OCI-LY1 (cell line): ENCODE results near the gene POGLUT2.

ENCODE experiments used
- H2AFZ ChIP-seq: fragments of 200-600 bp; sonication (generic), shearing (Covaris generic); 2 replicates; pipeline ENCODE4 v1.6.0; 2014; ENCODE audit warnings: antibody characterized with exemption, mild to moderate bottlenecking, low read length
- H3F3A ChIP-seq: fragments of 200-600 bp; sonication (generic), shearing (Covaris generic); 2 replicates; pipeline ENCODE4 v1.6.0; 2014; ENCODE audit warnings: mild to moderate bottlenecking, antibody characterized with exemption, low read length, moderate library complexity; ENCODE audit not compliant: insufficient read depth
- H3K27ac ChIP-seq: fragments of 200-600 bp; sonication (generic); 2 replicates; pipeline ENCODE4 v1.5.1; 2014; ENCODE audit warnings: low read length, mixed run types, mild to moderate bottlenecking, low read depth; ENCODE audit not compliant: poor library complexity, severe bottlenecking
- H3K27me3 ChIP-seq: fragments of 200-600 bp; sonication (generic); 2 replicates; pipeline ENCODE4 v1.6.0; 2014; ENCODE audit warnings: antibody characterized with exemption, mild to moderate bottlenecking, low read length, moderate library complexity; ENCODE audit not compliant: insufficient read depth
- H3K36me3 ChIP-seq: fragments of 200-600 bp; sonication (generic); 2 replicates; pipeline ENCODE4 v1.6.1; 2014; ENCODE audit warnings: mild to moderate bottlenecking, antibody characterized with exemption, low read length, moderate library complexity, mixed read lengths; ENCODE audit not compliant: insufficient read depth
- H3K4me1 ChIP-seq: fragments of 200-600 bp; sonication (generic); 2 replicates; pipeline ENCODE4 v1.5.1; 2014; ENCODE audit warnings: mild to moderate bottlenecking, low read length, moderate library complexity; ENCODE audit not compliant: insufficient read depth, severe bottlenecking
- H3K4me2 ChIP-seq: fragments of 200-600 bp; sonication (generic), shearing (Covaris generic); 2 replicates; pipeline ENCODE4 v1.6.1; 2014; ENCODE audit warnings: low read length
- H3K4me3 ChIP-seq: fragments of 200-600 bp; sonication (generic); 2 replicates; pipeline ENCODE4 v1.5.1; 2014; ENCODE audit warnings: low read length, low read depth, mild to moderate bottlenecking, mixed read lengths; ENCODE audit not compliant: poor library complexity, severe bottlenecking
- H3K79me2 ChIP-seq: fragments of 200-600 bp; shearing (Covaris generic); 2 replicates; pipeline ENCODE4 v1.6.1; 2016; ENCODE audit warnings: mixed run types, low read length, mixed read lengths; ENCODE audit not compliant: insufficient read depth
- H3K9ac ChIP-seq: fragments of 200-600 bp; sonication (generic), shearing (Covaris generic); 2 replicates; pipeline ENCODE4 v1.6.1; 2014; ENCODE audit warnings: mild to moderate bottlenecking, low read length, mixed read lengths
- H3K9me2 ChIP-seq: fragments of 200-600 bp; sonication (generic), shearing (Covaris generic); 2 replicates; pipeline ENCODE4 v1.6.1; 2014; ENCODE audit warnings: low read depth, mild to moderate bottlenecking, low read length, mixed read lengths
- H3K9me3 ChIP-seq: fragments of 200-600 bp; shearing (Covaris generic); 2 replicates; pipeline ENCODE4 v1.6.1; 2014; ENCODE audit warnings: low read length, mixed read lengths
- H4K20me1 ChIP-seq: fragments of 200-600 bp; sonication (generic), shearing (Covaris generic); 2 replicates; pipeline ENCODE4 v1.6.0; 2016; ENCODE audit warnings: mild to moderate bottlenecking, low read length; ENCODE audit not compliant: insufficient read depth
- CTCF ChIP-seq: fragments of 200-600 bp; sonication (generic), shearing (Covaris generic); IDR thresholded peaks from 2 replicates; pipeline ENCODE4 v1.5.1; 2017; ENCODE audit warnings: mild to moderate bottlenecking, antibody characterized with exemption, low read length, moderate library complexity, mixed read lengths
- EZH2 ChIP-seq: fragments of 200-600 bp; sonication (generic), shearing (Covaris generic); IDR thresholded peaks from 2 replicates; pipeline ENCODE4 v1.8.0; 2017; ENCODE audit warnings: borderline replicate concordance, mixed run types, mild to moderate bottlenecking, antibody characterized with exemption, low read length, moderate library complexity, mixed read lengths

POGLUT2 gene

DNA sequence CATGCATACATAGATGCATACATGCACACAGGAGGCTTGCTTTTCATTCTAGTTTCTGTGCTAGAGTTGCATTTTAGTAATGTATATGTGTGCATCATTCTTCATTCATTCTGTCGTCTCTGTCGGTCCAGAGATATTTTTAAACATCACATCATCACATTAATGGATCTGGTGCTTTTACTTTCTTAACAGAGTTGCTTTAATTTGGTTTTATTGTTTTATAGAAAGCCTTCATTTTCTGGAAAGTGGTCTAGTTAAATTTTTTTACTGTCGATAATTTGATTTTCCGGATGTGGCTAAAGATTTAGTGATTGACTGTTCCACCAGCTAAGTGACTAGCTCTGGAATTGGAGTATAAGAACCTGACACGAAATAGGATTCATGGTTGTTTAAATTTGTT, 17.0 kb upstream of the POGLUT2 start:
- H3K27ac ChIP-seq, result no peak overlapping the region
- no peaks in the 10 kb centered on the region for H4K20me1 ChIP-seq
- H3K79me2 ChIP-seq, result no peaks in the 10 kb centered on the region

GRCh38 chr13:102814793-102815192, 16.0 kb upstream of the POGLUT2 start:
- Histone ChIP-seq H3K79me2 (no peaks in the 10 kb centered on the region), H3K27me3 (no peaks in the 10 kb centered on the region; the same call in 1 of the 2 replicates), H2AFZ (no peak overlapping the region), H3F3A (no peaks in the 10 kb centered on the region), H3K9me2 (no peaks in the 10 kb centered on the region), H4K20me1 (no peaks in the 10 kb centered on the region), H3K4me3 (no peak overlapping the region), H3K4me1 (no peaks in the 10 kb centered on the region), H3K9me3 (0 out of 2 replicates have a peak, but pooled peaks cover 3% of the 10 kb centered on the region), H3K9ac (no peak overlapping the region), H3K36me3 (no peaks in the 10 kb centered on the region), H3K27ac (no peak overlapping the region), H3K4me2 (no peak overlapping the region)
- TF ChIP-seq CTCF, result no peak

More for the DNA sequence above, 17.0 kb upstream of the POGLUT2 start:
- Histone ChIP-seq H3K4me2 (no peak overlapping the region), H2AFZ (no peak overlapping the region), H3K9me3 (no peaks in the 10 kb centered on the region), H3K4me1 (no peaks in the 10 kb centered on the region), H3K9me2 (no peaks in the 10 kb centered on the region), H3K4me3 (no peak overlapping the region), H3F3A (no peaks in the 10 kb centered on the region), H3K27me3 (no peaks in the 10 kb centered on the region; the same call in 1 of the 2 replicates), H3K36me3 (no peaks in the 10 kb centered on the region), H3K9ac (no peak overlapping the region)
- no peak for TF ChIP-seq EZH2
- no peak for TF ChIP-seq CTCF

GRCh38 chr13:102814025-102814607, 15.3 kb upstream of the POGLUT2 start:
- no peak overlapping the region for H3K27ac ChIP-seq
- H2AFZ ChIP-seq, result no peak overlapping the region
- H3K9me2 ChIP-seq, result no peaks in the 10 kb centered on the region

More at GRCh38 chr13:102814025-102814607, 15.3 kb upstream of the POGLUT2 start:
- no peak for TF ChIP-seq CTCF
- no peak for TF ChIP-seq EZH2
- no peaks in the 10 kb centered on the region for H3F3A ChIP-seq
- H3K36me3 ChIP-seq, result no peaks in the 10 kb centered on the region
- no peaks in the 10 kb centered on the region for H4K20me1 ChIP-seq
- no peak overlapping the region for H3K9ac ChIP-seq
- no peaks in the 10 kb centered on the region for H3K79me2 ChIP-seq
- H3K4me3 ChIP-seq, result no peak overlapping the region
- H3K27me3 ChIP-seq, result no peaks in the 10 kb centered on the region; the same call in 1 of the 2 replicates
- H3K9me3 ChIP-seq, result 0 out of 2 replicates have a peak, but pooled peaks cover 3% of the 10 kb centered on the region
- H3K4me1 ChIP-seq, result no peaks in the 10 kb centered on the region
- no peak overlapping the region for H3K4me2 ChIP-seq
